ENCODE measurements around the gene MTA1. TPM values are rescaled to one million over a fixed set of nuclear protein-coding genes. Genes with fewer than 3 reads are reported as not detected.

MTA1 gene
- total and polyA plus RNA-seq, 2 of the 8 experiments (the other 6 are each of a cell fraction or from before 2014, with no cell fraction given) = 73.9 to 221 TPM

DNA sequence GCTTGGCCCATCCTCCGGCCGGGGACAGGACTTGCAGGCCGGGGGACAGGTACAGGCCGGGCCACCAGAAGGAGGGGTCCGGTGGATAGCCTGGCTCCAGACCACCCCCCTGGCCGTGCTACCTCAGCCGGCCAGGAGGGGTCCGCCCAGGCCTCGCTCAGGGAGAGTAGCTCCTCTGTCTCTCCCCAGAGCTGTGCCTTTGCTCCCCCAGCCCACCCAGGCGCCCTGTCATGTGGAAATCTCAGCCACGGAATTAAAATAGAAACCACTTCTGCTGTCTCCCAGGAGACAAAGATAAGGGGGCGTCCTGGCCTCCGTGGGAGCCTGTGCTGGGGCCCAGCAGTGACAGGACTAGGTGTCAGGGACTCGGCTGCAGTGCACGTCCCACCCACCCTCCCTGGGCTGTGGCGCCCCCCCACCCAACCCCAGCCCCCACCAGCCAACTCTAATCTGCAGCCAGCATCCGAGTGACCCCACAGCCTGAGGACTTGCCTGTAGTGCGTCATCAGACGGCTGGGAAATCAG lies 51.7 kb downstream of the MTA1 start:
- no peaks in the 10 kb centered on the region for H3K9me3 ChIP-seq (ENCODE audit: insufficient read depth in 2 of 2, low read depth in 1 of 2, low read length in 1 of 2)
- no peak overlapping the region for H2BK120ac ChIP-seq (replicated peaks; ENCODE audit: low read depth, low read length)
- H3K23ac ChIP-seq (ENCODE audit: insufficient read length) = no peak overlapping the region
- WGBS, 2 experiments (ENCODE audit: extremely low coverage in 1 of 2, insufficient coverage in 1 of 2, insufficient read length in 1 of 2, insufficient replicate concordance in 2 of 2, low coverage in 1 of 2, low lambda C conversion rate in 2 of 2, missing lambda C conversion rate in 1 of 2) = 75% methylated on average over 15 of the region's 19 CpGs; no CpG with 5 or more reads in 1 of the 2 experiments
- H2AFZ ChIP-seq (ENCODE audit: low read length) = no peak overlapping the region
- H3K27ac ChIP-seq (ENCODE audit: low read depth, low read length) = no peak overlapping the region
- H3K56ac ChIP-seq (replicated peaks; ENCODE audit: insufficient read length, low read depth, low read length) = no peak overlapping the region
- no peak overlapping the region for H3K4me3 ChIP-seq (ENCODE audit: extremely low read depth in 1 of 4, insufficient read depth in 2 of 4, low read depth in 3 of 4, low read length in 4 of 4)
- peaks cover 0 to 26% (median 14%) of the 10 kb centered on the region in 4 experiments; a peak in 6 of 7 replicates for H3K4me1 ChIP-seq (replicated peaks in 1 of 4; ENCODE audit: control insufficient read depth in 3 of 4, insufficient read depth in 4 of 4, low read length in 3 of 4)
- DNase-seq (ENCODE audit: low read depth in 1 of 2, low spot score in 2 of 2) (peak in 1 of 2 experiments; percentile 76), FAIRE-seq (no peak)
- ChIA-PET POLR2A (ENCODE audit: partially characterized antibody) (interaction anchor here (0.9 to 4.2 kb wide), 8 partner anchors 10 to 56 kb away, joined by 3 to 21 read pairs (median 4); no protein-coding TSS in a partner anchor), CTCF (ENCODE audit: partially characterized antibody) (interaction anchor here (0.6 to 5.3 kb wide), 31 partner anchors 9 to 1751 kb away, joined by 3 to 70 read pairs (median 4); partner anchors contain the start of gene CRIP1)
- H3K4me2 ChIP-seq (ENCODE audit: insufficient read depth in 1 of 2, low read depth in 2 of 2, low read length in 2 of 2) = no peak overlapping the region
- H3K79me2 ChIP-seq (ENCODE audit: control insufficient read depth in 1 of 2, insufficient read depth in 2 of 2, low read length in 2 of 2) = no peaks in the 10 kb centered on the region
- no peak overlapping the region for H2BK15ac ChIP-seq (ENCODE audit: low read length)
- H4K8ac ChIP-seq (ENCODE audit: extremely low read depth, insufficient read depth, low read length) = no peak overlapping the region
- H3K18ac ChIP-seq (ENCODE audit: extremely low read depth, low read length) = no peak overlapping the region
- H3K4ac ChIP-seq (replicated peaks; ENCODE audit: insufficient read length, low read depth, low read length) = no peak overlapping the region
- H3K36me3 ChIP-seq (ENCODE audit: control insufficient read depth in 2 of 4, insufficient read depth in 4 of 4, low read length in 3 of 4) = peaks cover 0 to 30% (median 5%) of the 10 kb centered on the region in 4 experiments; a peak in 5 of 8 replicates
- no peaks in the 10 kb centered on the region for H3K79me1 ChIP-seq (ENCODE audit: low read depth, low read length)
- no peak overlapping the region for H2BK12ac ChIP-seq (ENCODE audit: low read depth, low read length)
- H2BK5ac ChIP-seq (ENCODE audit: low read depth, low read length) = no peak overlapping the region
- H3K23me2 ChIP-seq (ENCODE audit: low read depth, low read length) = peaks cover 14% of the 10 kb centered on the region; the same call in 1 of the 2 replicates
- H3K9ac ChIP-seq (replicated peaks in 1 of 4; ENCODE audit: extremely low read depth in 1 of 4, low read depth in 3 of 4, low read length in 3 of 4) = no peak overlapping the region
- no peak overlapping the region for H3K14ac ChIP-seq (ENCODE audit: insufficient read length)
- peaks cover 9 to 33% of the 10 kb centered on the region in 2 experiments for H4K20me1 ChIP-seq (replicated peaks in 1 of 2; ENCODE audit: control insufficient read depth in 1 of 2, insufficient read depth in 2 of 2, low read length in 2 of 2)
- no peak overlapping the region for H2BK20ac ChIP-seq (ENCODE audit: low read length)
- no peak overlapping the region for H4K91ac ChIP-seq (replicated peaks; ENCODE audit: insufficient read length, low read length)
- H4K5ac ChIP-seq (ENCODE audit: insufficient read length, low read depth, low read length) = no peak overlapping the region
- peaks cover 14 to 23% (median 17%) of the 10 kb centered on the region in 4 experiments; a peak in 6 of 7 replicates for H3K27me3 ChIP-seq (replicated peaks in 1 of 4; ENCODE audit: control insufficient read depth in 3 of 4, extremely low read depth in 1 of 4, insufficient read depth in 3 of 4, low read length in 3 of 4)
- H2AK5ac ChIP-seq (ENCODE audit: low read depth, low read length) = no peak overlapping the region
- TF ChIP-seq TBP (IDR thresholded peaks at IDR 0.05; ENCODE audit: low read depth, low read length) = no peak
- TF ChIP-seq CBX5 (IDR thresholded peaks at IDR 0.05; ENCODE audit: low read depth, low read length) = no peak
- TF ChIP-seq, protein P1, sequence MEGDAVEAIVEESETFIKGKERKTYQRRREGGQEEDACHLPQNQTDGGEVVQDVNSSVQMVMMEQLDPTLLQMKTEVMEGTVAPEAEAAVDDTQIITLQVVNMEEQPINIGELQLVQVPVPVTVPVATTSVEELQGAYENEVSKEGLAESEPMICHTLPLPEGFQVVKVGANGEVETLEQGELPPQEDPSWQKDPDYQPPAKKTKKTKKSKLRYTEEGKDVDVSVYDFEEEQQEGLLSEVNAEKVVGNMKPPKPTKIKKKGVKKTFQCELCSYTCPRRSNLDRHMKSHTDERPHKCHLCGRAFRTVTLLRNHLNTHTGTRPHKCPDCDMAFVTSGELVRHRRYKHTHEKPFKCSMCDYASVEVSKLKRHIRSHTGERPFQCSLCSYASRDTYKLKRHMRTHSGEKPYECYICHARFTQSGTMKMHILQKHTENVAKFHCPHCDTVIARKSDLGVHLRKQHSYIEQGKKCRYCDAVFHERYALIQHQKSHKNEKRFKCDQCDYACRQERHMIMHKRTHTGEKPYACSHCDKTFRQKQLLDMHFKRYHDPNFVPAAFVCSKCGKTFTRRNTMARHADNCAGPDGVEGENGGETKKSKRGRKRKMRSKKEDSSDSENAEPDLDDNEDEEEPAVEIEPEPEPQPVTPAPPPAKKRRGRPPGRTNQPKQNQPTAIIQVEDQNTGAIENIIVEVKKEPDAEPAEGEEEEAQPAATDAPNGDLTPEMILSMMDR (IDR thresholded peaks at IDR 0.05; ENCODE audit: control extremely low read depth in 1 of 3, insufficient read depth in 1 of 3, low read depth in 1 of 3, low read length in 3 of 3) = peak in 2 of 3 experiments; percentile 47 to 51; a peak in 3 of 4 replicates
- TF ChIP-seq JUN (IDR thresholded peaks at IDR 0.05; ENCODE audit: low read depth, low read length) = no peak
- no peak for TF ChIP-seq SIX5 (IDR thresholded peaks at IDR 0.05; ENCODE audit: low read depth, low read length)
- TF ChIP-seq EP300 (IDR thresholded peaks at IDR 0.05; ENCODE audit: borderline replicate concordance in 1 of 2, low read depth in 2 of 2, low read length in 2 of 2) = no peak
- TF ChIP-seq TCF12 (IDR thresholded peaks at IDR 0.05; ENCODE audit: low read depth, low read length) = no peak
- no peak for TF ChIP-seq RNF2 (IDR thresholded peaks at IDR 0.05; ENCODE audit: borderline replicate concordance, low read depth, low read length, missing control alignments, poor library complexity, severe bottlenecking)
- no peak for TF ChIP-seq RXRA (IDR thresholded peaks at IDR 0.05; ENCODE audit: insufficient read depth, low read depth, low read length)

Measured in H1 (cell line).